ENCODE measurements around the gene ZNF853. TPM values are rescaled to one million over a fixed set of nuclear protein-coding genes. Genes with fewer than 3 reads are reported as not detected.

Gene ZNF853
- total RNA-seq, 1 experiment from 2014 or later: 7.9 TPM

GRCh38 chr7:6608794-6609193 lies 6.6 kb upstream of the ZNF853 start:
- Histone ChIP-seq H3K4me2 (no peak overlapping the region), H3K27me3 (ENCODE audit: insufficient read depth, low read depth) (no peaks in the 10 kb centered on the region), H2AFZ (no peak overlapping the region), H3K27ac (no peak overlapping the region), H3K4me3 (no peak overlapping the region), H3K4me1 (replicated peaks; ENCODE audit: insufficient read depth) (0 out of 2 replicates have a peak, but pooled peaks cover 2% of the 10 kb centered on the region), H3K79me2 (ENCODE audit: low read depth) (no peaks in the 10 kb centered on the region), H3K36me3 (ENCODE audit: low read depth) (no peaks in the 10 kb centered on the region), H3K9me3 (ENCODE audit: insufficient read depth, low read depth) (no peaks in the 10 kb centered on the region), H4K20me1 (ENCODE audit: insufficient read depth) (no peaks in the 10 kb centered on the region), H3K9me2 (ENCODE audit: insufficient read depth) (no peaks in the 10 kb centered on the region), H3F3A (ENCODE audit: insufficient read depth, low read depth) (peaks cover 16% of the 10 kb centered on the region; the same call in 1 of the 2 replicates)
- intact Hi-C loops (cut with micrococcal nuclease; ENCODE audit: unreplicated experiment): no loop called here
- no TSS peak for BruUV-seq (replicated peaks)
- DNase-seq: no peak
- CTCF ChIA-PET: interaction anchor here (0.6 kb wide), 1 partner anchor 111 kb away, joined by 3 read pairs; no protein-coding TSS in a partner anchor
- TF ChIP-seq CTCF (conservative IDR thresholded peaks at IDR 0.05) (no peak), EZH2 (IDR thresholded peaks at IDR 0.05; ENCODE audit: low read depth) (no peak)
- POLR2A ChIA-PET (ENCODE audit: unreplicated experiment): interaction anchor here (0.6 kb wide), 1 partner anchor 166 kb away, joined by 3 read pairs; no protein-coding TSS in a partner anchor

- TF ChIP-seq CTCF (conservative IDR thresholded peaks at IDR 0.05) (no peak), EZH2 (IDR thresholded peaks at IDR 0.05; ENCODE audit: low read depth) (no peak)
- no peaks in the 10 kb centered on the region for H3K9me2 ChIP-seq (ENCODE audit: insufficient read depth)
- H3K27me3 ChIP-seq (ENCODE audit: insufficient read depth, low read depth): no peaks in the 10 kb centered on the region
- H3K4me1 ChIP-seq (replicated peaks; ENCODE audit: insufficient read depth): 0 out of 2 replicates have a peak, but pooled peaks cover 14% of the 10 kb centered on the region
- CTCF ChIA-PET: interaction anchor here (0.6 kb wide), 1 partner anchor 23 kb away, joined by 4 read pairs; the partner anchor contains the start of gene INTS15
- no peak overlapping the region for H3K27ac ChIP-seq
- H3K36me3 ChIP-seq (ENCODE audit: low read depth): no peaks in the 10 kb centered on the region
- no peak overlapping the region for H3K4me3 ChIP-seq
- H2AFZ ChIP-seq: no peak overlapping the region
- peaks cover 28% of the 10 kb centered on the region; the same call in 1 of the 2 replicates for H3F3A ChIP-seq (ENCODE audit: insufficient read depth, low read depth)
- BruUV-seq (replicated peaks): no TSS peak
- POLR2A ChIA-PET (ENCODE audit: unreplicated experiment): interaction anchor here (0.7 kb wide), 1 partner anchor 11 kb away, joined by 16 read pairs; no protein-coding TSS in a partner anchor
- intact Hi-C loops (cut with micrococcal nuclease; ENCODE audit: unreplicated experiment): no loop called here
- no peak for DNase-seq
- no peaks in the 10 kb centered on the region for H3K79me2 ChIP-seq (ENCODE audit: low read depth)
- H4K20me1 ChIP-seq (ENCODE audit: insufficient read depth): no peaks in the 10 kb centered on the region
- no peak overlapping the region for H3K4me2 ChIP-seq
- H3K9me3 ChIP-seq (ENCODE audit: insufficient read depth, low read depth): no peaks in the 10 kb centered on the region
These were observed 2.6 kb upstream of the ZNF853 start for GRCh38 chr7:6612819-6613218.

GRCh38 chr7:6613706-6614105 lies 1.7 kb upstream of the ZNF853 start:
- Histone ChIP-seq H3K27me3 (ENCODE audit: insufficient read depth, low read depth) (no peaks in the 10 kb centered on the region), H3K9me2 (ENCODE audit: insufficient read depth) (no peaks in the 10 kb centered on the region), H3K4me1 (replicated peaks; ENCODE audit: insufficient read depth) (0 out of 2 replicates have a peak, but pooled peaks cover 14% of the 10 kb centered on the region), H2AFZ (no peak overlapping the region), H3K79me2 (ENCODE audit: low read depth) (no peaks in the 10 kb centered on the region), H4K20me1 (ENCODE audit: insufficient read depth) (no peaks in the 10 kb centered on the region), H3K27ac (no peak overlapping the region), H3K4me2 (0 out of 2 replicates have a peak overlapping the region, but pooled peaks have one; percentile 4), H3F3A (ENCODE audit: insufficient read depth, low read depth) (peaks cover 28% of the 10 kb centered on the region; the same call in 1 of the 2 replicates), H3K4me3 (no peak overlapping the region), H3K9me3 (ENCODE audit: insufficient read depth, low read depth) (no peaks in the 10 kb centered on the region), H3K36me3 (ENCODE audit: low read depth) (no peaks in the 10 kb centered on the region)
- peak in 1 of 2 experiments; percentile 42 for DNase-seq
- intact Hi-C loops (cut with micrococcal nuclease; ENCODE audit: unreplicated experiment): no loop called here
- no TSS peak for BruUV-seq (replicated peaks)
- CTCF ChIA-PET: no interaction called here
- POLR2A ChIA-PET (ENCODE audit: unreplicated experiment): no interaction called here
- no peak for TF ChIP-seq EZH2 (IDR thresholded peaks at IDR 0.05; ENCODE audit: low read depth)
- TF ChIP-seq CTCF (conservative IDR thresholded peaks at IDR 0.05): no peak
